A549 (cell line): ENCODE results near the gene CCR2. TPM values are rescaled to one million over a fixed set of nuclear protein-coding genes. Genes with fewer than 3 reads are reported as not detected.

Source experiments
- ATAC-seq, 2 experiments: fragments of 200-7000 bp in 1 of 2; fragments of >200 bp in 1 of 2; cut with Nextera tagmentation in 1 of 2; cut with Tn5 transposase in 1 of 2; 3 replicates each; pipeline versions ENCODE4 v1.8.0 to v1.9.1; 2018 to 2020; ENCODE audit warnings: mild to moderate bottlenecking in 1 of 2, moderate library complexity in 1 of 2
- CTCF ChIA-PET: fragments of 300-600 bp; sonication (Branson Sonifier 250); formaldehyde crosslinking; extraction: SDS; loops from one replicate; lab custom pipeline; 2021; ENCODE audit warnings: antibody characterized with exemption, inconsistent platforms; lab: Yijun Ruan, JAX
- POLR2A ChIA-PET: fragments of 350-600 bp; formaldehyde crosslinking; extraction: SDS; loops from one replicate; lab custom pipeline; 2021; ENCODE audit warnings: antibody characterized with exemption, inconsistent platforms; lab: Yijun Ruan, JAX
- DNase-seq, 2 experiments: peaks; one replicate each; pipeline versions ENCODE4 v3.0.0 to v3.0.0-alpha.2; 2011 to 2016; ENCODE audit warnings: low read depth in 1 of 2, low spot score in 1 of 2
- FAIRE-seq: peaks from 2 replicates; lab custom pipeline; 2011; peaks lifted over from hg19 to GRCh38; lab: Jason Lieb, UNC
- H3K27ac ChIP-seq, 2 experiments: fragments of >200 bp; sonication (Bioruptor Twin); formaldehyde crosslinking; 3 replicates each; pipeline ENCODE4 v1.5.1; 2016 to 2017
- H3K4me1 ChIP-seq: fragments of >200 bp; sonication (Bioruptor Twin); formaldehyde crosslinking; 3 replicates; pipeline ENCODE4 v1.6.1; 2016
- H3K4me2 ChIP-seq: fragments of >200 bp; sonication (Bioruptor Twin); formaldehyde crosslinking; 3 replicates; pipeline ENCODE4 v1.6.1; 2016
- H3K4me3 ChIP-seq: fragments of >200 bp; sonication (Bioruptor Twin); formaldehyde crosslinking; 3 replicates; pipeline ENCODE4 v1.5.1; 2016
- H3K9me3 ChIP-seq: fragments of >200 bp; sonication (Bioruptor Twin); formaldehyde crosslinking; 3 replicates; pipeline ENCODE4 v1.6.1; 2016
- ATOH8 ChIP-seq: fragments of 250-450 bp; sonication (Bioruptor Pico); IDR thresholded peaks from 2 replicates; pipeline ENCODE4 v1.5.0; 2020; ENCODE audit warnings: low read depth, mild to moderate bottlenecking, moderate library complexity
- CHD4 ChIP-seq: fragments of 200-600 bp; sonication (generic); IDR thresholded peaks from 2 replicates; pipeline ENCODE4 v1.6.1; 2016; ENCODE audit warnings: antibody characterized with exemption, mild to moderate bottlenecking, borderline replicate concordance
- HDAC2 ChIP-seq: fragments of 200-600 bp; sonication (generic); IDR thresholded peaks from 2 replicates; pipeline ENCODE4 v1.6.1; 2016
- HMGXB4 ChIP-seq: fragments of 250-450 bp; sonication (Bioruptor Pico); IDR thresholded peaks from 2 replicates; pipeline ENCODE4 v1.5.0; 2021; ENCODE audit warnings: mild to moderate bottlenecking, moderate library complexity, borderline replicate concordance
- HOXB5 ChIP-seq: fragments of 250-450 bp; sonication (Bioruptor Pico); IDR thresholded peaks from 2 replicates; pipeline ENCODE4 v1.5.0; 2020; ENCODE audit warnings: mild to moderate bottlenecking, moderate library complexity
- MAZ ChIP-seq: fragments of 150-350 bp; IDR thresholded peaks from 2 replicates; pipeline ENCODE4 v1.6.1; 2014; ENCODE audit warnings: antibody characterized with exemption, low read depth, low read length, borderline replicate concordance
- NPAS2 ChIP-seq: fragments of 250-450 bp; sonication (Bioruptor Pico); IDR thresholded peaks from 2 replicates; pipeline ENCODE4 v1.8.0; 2022; ENCODE audit warnings: mild to moderate bottlenecking, moderate library complexity, borderline replicate concordance
- PBX3 ChIP-seq: IDR thresholded peaks from 2 replicates; pipeline ENCODE4 v1.6.1; 2012
- RAD21 ChIP-seq, 2 experiments: fragments of >200 bp in 1 of 2; sonication (Bioruptor Twin) in 1 of 2; formaldehyde crosslinking in 1 of 2; IDR thresholded peaks in 1 of 2; conservative IDR thresholded peaks in 1 of 2; 2 replicates in 1 of 2; 3 replicates in 1 of 2; pipeline ENCODE4 v1.6.1; 2012 to 2018; ENCODE audit warnings: inconsistent platforms in 1 of 2
- RARB ChIP-seq: fragments of 250-450 bp; sonication (Bioruptor Pico); IDR thresholded peaks from 2 replicates; pipeline ENCODE4 v1.8.0; 2021; ENCODE audit warnings: mild to moderate bottlenecking, moderate library complexity
- REST ChIP-seq: fragments of 200-600 bp; sonication (generic); IDR thresholded peaks from 2 replicates; pipeline ENCODE4 v1.6.1; 2016; ENCODE audit warnings: antibody characterized with exemption, mild to moderate bottlenecking, moderate library complexity
- SMC3 ChIP-seq: fragments of >200 bp; sonication (Bioruptor Twin); formaldehyde crosslinking; IDR thresholded peaks from 3 replicates; pipeline ENCODE4 v1.6.1; 2018; ENCODE audit warnings: inconsistent platforms
- SREBF2 ChIP-seq: fragments of 450-650 bp; IDR thresholded peaks from 2 replicates; pipeline ENCODE4 v1.6.1; 2014; ENCODE audit warnings: mild to moderate bottlenecking, moderate library complexity
- TP53 ChIP-seq: fragments of 250-450 bp; sonication (Bioruptor Pico); IDR thresholded peaks from 2 replicates; pipeline ENCODE4 v1.5.0; 2021; ENCODE audit warnings: mild to moderate bottlenecking, moderate library complexity
- WGBS: methylation state at CpG from one replicate; pipeline ENCODE4 v1.1.6; 2017; ENCODE audit errors: missing lambda C conversion rate; 5-methylcytosine and 5-hydroxymethylcytosine counted together
- polyA plus RNA-seq, 4 experiments: library from polyadenylated mRNA; depleted of rRNA in 3 of 4; stranded (reverse); fragments of >200 nt; fragmentation: RNase III in 1 of 4; extraction: RNeasy Plus Mini Kit Qiagen cat#74134 plus additional on column Dnase treatment in 1 of 4; gene quantifications; 2 replicates in 3 of 4; 3 replicates in 1 of 4; pipeline ENCODE4 v1.2.3, GENCODE V29; 2011 to 2017

Gene CCR2
- polyA plus RNA-seq, 2 of the 4 experiments (the other 2 are of a cell fraction), result not detected

GRCh38 chr3:46360907-46361306 lies 7.0 kb downstream of the CCR2 start:
- POLR2A ChIA-PET, result no interaction called here
- H3K4me3 ChIP-seq, result no peak overlapping the region
- TF ChIP-seq MAZ (no peak), HDAC2 (no peak), NPAS2 (CRISPR knock-in tag) (no peak), SMC3 (no peak), ATOH8 (no peak), TP53 (CRISPR knock-in tag) (no peak), SREBF2 (no peak), PBX3 (no peak), HMGXB4 (CRISPR knock-in tag) (no peak), RAD21 (conservative IDR thresholded peaks at IDR 0.05 in 1 of 2, IDR thresholded peaks at IDR 0.05 in 1 of 2) (no peak), REST (no peak), RARB (no peak)
- WGBS, result 45% methylated on average over 6 of the region's 6 CpGs
- H3K4me2 ChIP-seq, result no peak overlapping the region
- FAIRE-seq (no peak), DNase-seq (no peak), ATAC-seq (no peak)
- H3K4me1 ChIP-seq, result no peaks in the 10 kb centered on the region
- no peaks in the 10 kb centered on the region; the same call in 2 of the 3 replicates for H3K9me3 ChIP-seq
- CTCF ChIA-PET, result no interaction called here
- H3K27ac ChIP-seq, result no peak overlapping the region

- TF ChIP-seq HOXB5, result no peak
- CTCF ChIA-PET, result no interaction called here
- FAIRE-seq (no peak), DNase-seq (no peak), ATAC-seq (no peak)
- POLR2A ChIA-PET, result no interaction called here
- H3K27ac ChIP-seq, result no peak overlapping the region
- H3K4me2 ChIP-seq, result no peak overlapping the region
- no peaks in the 10 kb centered on the region; the same call in 2 of the 3 replicates for H3K9me3 ChIP-seq
- 21% methylated on average over 8 of the region's 8 CpGs for WGBS
- H3K4me3 ChIP-seq, result no peak overlapping the region
- no peaks in the 10 kb centered on the region for H3K4me1 ChIP-seq
Observed at GRCh38 chr3:46361408-46362283, 7.7 kb downstream of the CCR2 start.

- no peak for FAIRE-seq
Observed at GRCh38 chr3:46365041-46365440, 11.1 kb downstream of the CCR2 start.

More at GRCh38 chr3:46365041-46365440, 11.1 kb downstream of the CCR2 start:
- no peak overlapping the region for H3K27ac ChIP-seq
- ChIA-PET CTCF (interaction anchor here (1.3 kb wide), 1 partner anchor 13 kb away, joined by 3 read pairs; no protein-coding TSS in a partner anchor), POLR2A (no interaction called here)
- H3K4me1 ChIP-seq, result no peaks in the 10 kb centered on the region
- H3K4me2 ChIP-seq, result no peak overlapping the region
- DNase-seq, result no peak
- H3K4me3 ChIP-seq, result no peak overlapping the region
- WGBS, result 27% methylated on average over 4 of the region's 4 CpGs
- no peaks in the 10 kb centered on the region; the same call in 2 of the 3 replicates for H3K9me3 ChIP-seq
- no peak for ATAC-seq
- TF ChIP-seq REST (no peak), HMGXB4 (CRISPR knock-in tag) (no peak), CHD4 (no peak), RARB (no peak)
